Thoracic aorta (tissue), 2 donors: ENCODE results near the gene DNAJB2. TPM values are rescaled to one million over a fixed set of nuclear protein-coding genes. Genes with fewer than 3 reads are reported as not detected.
"Not testable (repeated sequence)": the region's sequence is repeated elsewhere in the genome, so short reads cannot be mapped to it uniquely, and the experiment has no call there.

Experiments
- ATAC-seq: fragments of 150-250 bp; one replicate; pipeline ENCODE4 v1.8.0; 2017; ENCODE audit warnings: low read depth; ENCODE audit not compliant: insufficient number of reproducible peaks, low FRiP score
- DNase-seq: peaks from one replicate; pipeline ENCODE4 v3.0.0-alpha.2; 2020; ENCODE audit warnings: low spot score
- H3K27ac ChIP-seq, 2 donors: fragments of 200-600 bp; sonication (generic); 1 replicate in 1 of 2; 2 replicates in 1 of 2; pipeline ENCODE4 v1.5.1; 2016; ENCODE audit warnings: mild to moderate bottlenecking in 2 of 2, moderate library complexity in 2 of 2
- H3K27me3 ChIP-seq: fragments of 200-600 bp; sonication (generic); replicated peaks from 2 replicates; pipeline ENCODE4 v1.6.0; 2016; ENCODE audit warnings: mild to moderate bottlenecking; ENCODE audit not compliant: insufficient read depth
- H3K36me3 ChIP-seq: fragments of 200-600 bp; sonication (generic); one replicate; pipeline ENCODE4 v1.5.1; 2016
- H3K4me1 ChIP-seq, 2 donors: fragments of 200-600 bp; sonication (generic); 1 replicate in 1 of 2; 2 replicates in 1 of 2; pipeline versions ENCODE4 v1.5.1 to v1.6.0; 2016; ENCODE audit warnings: low read depth in 2 of 2, mild to moderate bottlenecking in 1 of 2; ENCODE audit not compliant: control insufficient read depth in 1 of 2
- H3K4me3 ChIP-seq: fragments of 200-600 bp; sonication (generic); 2 replicates; pipeline ENCODE4 v1.5.1; 2016; ENCODE audit warnings: mild to moderate bottlenecking
- H3K9me3 ChIP-seq: fragments of 200-600 bp; sonication (generic); 2 replicates; pipeline ENCODE4 v1.5.1; 2016
- CTCF ChIP-seq: fragments of 200-600 bp; sonication (generic); IDR thresholded peaks from one replicate; pipeline ENCODE4 v1.5.1; 2019; ENCODE audit warnings: antibody characterized with exemption
- total RNA-seq, 2 donors: library from RNA; depleted of rRNA; stranded (reverse); fragments of >200 nt; gene quantifications; one replicate each; pipeline versions ENCODE4 v1.1.0 to v1.2.3, GENCODE V29; 2016

The DNAJB2 gene
- total RNA-seq, 2 donors from 2014 or later, result 56.9 to 61.2 TPM

DNA sequence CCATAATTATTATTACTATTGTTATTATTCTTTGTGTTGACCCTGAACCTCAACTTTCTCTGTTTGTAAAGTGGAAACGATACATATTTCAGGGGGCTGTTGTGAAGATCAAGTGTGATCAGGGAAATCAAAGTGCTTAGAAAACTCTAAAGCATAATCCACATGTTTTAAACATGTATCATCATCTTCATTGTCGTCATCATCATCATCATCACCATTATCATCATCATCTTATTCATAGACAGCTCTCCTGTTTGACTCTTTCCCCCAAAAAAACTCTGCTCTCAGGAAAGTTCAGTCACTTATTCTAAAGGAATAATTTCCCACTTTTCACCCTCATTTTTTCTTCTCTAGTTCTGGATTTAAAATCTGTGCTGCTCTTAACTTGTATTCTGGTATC lies 25.1 kb downstream of the DNAJB2 start:
- Histone ChIP-seq H3K27ac (no peak overlapping the region), H3K4me3 (no peak overlapping the region), H3K36me3 (no peaks in the 10 kb centered on the region), H3K9me3 (no peaks in the 10 kb centered on the region), H3K27me3 (no peaks in the 10 kb centered on the region), H3K4me1 (peaks cover 0 to 4% of the 10 kb centered on the region in 2 donors)
- no peak for DNase-seq
- no peak for ATAC-seq
- TF ChIP-seq CTCF, result no peak

- no peak overlapping the region for H3K4me3 ChIP-seq
- ATAC-seq (no peak), DNase-seq (no peak)
- TF ChIP-seq CTCF, result no peak
- H3K9me3 ChIP-seq, result no peaks in the 10 kb centered on the region
- peaks cover 0 to 4% of the 10 kb centered on the region in 2 donors for H3K4me1 ChIP-seq
- no peaks in the 10 kb centered on the region for H3K36me3 ChIP-seq
- no peaks in the 10 kb centered on the region for H3K27me3 ChIP-seq
- H3K27ac ChIP-seq, result no peak overlapping the region
These were observed 26.9 kb downstream of the DNAJB2 start for GRCh38 chr2:219306047-219306446.

GRCh38 chr2:219308142-219309101 lies 29.3 kb downstream of the DNAJB2 start:
- H3K4me3 ChIP-seq, result no peak overlapping the region
- H3K4me1 ChIP-seq, result peaks cover 0 to 4% of the 10 kb centered on the region in 2 donors
- no peak overlapping the region for H3K27ac ChIP-seq
- no peaks in the 10 kb centered on the region for H3K36me3 ChIP-seq
- no peak for TF ChIP-seq CTCF
- DNase-seq, result no peak
- no peaks in the 10 kb centered on the region for H3K9me3 ChIP-seq
- peaks cover 5% of the 10 kb centered on the region for H3K27me3 ChIP-seq
- ATAC-seq, result no peak

- Histone ChIP-seq H3K27me3 (peaks cover 5% of the 10 kb centered on the region), H3K9me3 (no peaks in the 10 kb centered on the region), H3K36me3 (no peaks in the 10 kb centered on the region), H3K27ac (no peak within 1 kb of the TSS), H3K4me3 (no peak within 1 kb of the TSS), H3K4me1 (peaks cover 0 to 4% of the 10 kb centered on the region in 2 donors)
- DNase-seq (no peak), ATAC-seq (no peak)
- no peak for TF ChIP-seq CTCF
These were observed 30.1 kb downstream of the DNAJB2 start, which contains the start of gene PTPRN for GRCh38 chr2:219309278-219309677. TSS of gene PTPRN (minus strand) at chr2:219309401. CDS start at chr2:219309332, 69 bp downstream.

- H3K4me1 ChIP-seq, H3K27ac ChIP-seq, H3K27me3 ChIP-seq, DNase-seq, ATAC-seq, H3K36me3 ChIP-seq, H3K4me3 ChIP-seq, H3K9me3 ChIP-seq: not testable (repeated sequence)
These were observed 33.6 kb downstream of the DNAJB2 start for GRCh38 chr2:219312683-219313263.
